Measurements from ENCODE around the gene MGLL. TPM values are rescaled to one million over a fixed set of nuclear protein-coding genes. Genes with fewer than 3 reads are reported as not detected.
"Not testable (repeated sequence)": the region's sequence is repeated elsewhere in the genome, so short reads cannot be mapped to it uniquely, and the experiment has no call there.

Gene MGLL
- total RNA-seq, 1 experiment from 2014 or later = 42.4 TPM

DNA sequence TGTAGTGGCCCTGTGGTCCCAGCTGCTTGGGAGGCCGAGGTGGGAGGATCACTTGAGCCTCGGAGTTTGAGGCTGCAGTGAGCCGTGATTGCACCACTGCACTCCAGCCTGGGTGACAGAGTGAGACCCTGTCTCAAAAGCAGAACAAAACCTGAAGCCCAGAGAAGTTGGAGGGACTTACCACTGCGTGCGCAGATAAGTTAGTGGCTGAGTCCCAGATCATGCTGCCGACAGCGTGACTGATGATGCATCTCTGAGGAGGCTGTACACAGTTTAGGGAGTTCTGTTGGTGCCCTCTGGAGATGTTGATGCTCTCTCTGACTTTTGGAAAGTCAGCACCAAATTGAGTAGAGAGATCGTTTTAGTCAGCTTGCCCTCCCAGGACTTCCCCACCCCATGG lies 165.4 kb downstream of the MGLL start:
- Mint-ChIP-seq H3K27ac (ENCODE audit: unreplicated experiment) (no peak overlapping the region), H3K4me1 (ENCODE audit: low read depth, unreplicated experiment) (no peaks in the 10 kb centered on the region), H3K36me3 (ENCODE audit: insufficient read depth, unreplicated experiment) (no peaks in the 10 kb centered on the region), H3K27me3 (ENCODE audit: unreplicated experiment) (no peaks in the 10 kb centered on the region), H3K9me3 (ENCODE audit: low read depth, unreplicated experiment) (no peaks in the 10 kb centered on the region), H3K4me3 (ENCODE audit: low read depth, unreplicated experiment) (no peak overlapping the region)
- intact Hi-C loops (cut with micrococcal nuclease; ENCODE audit: unreplicated experiment) = no loop called here
- BruUV-seq (replicated peaks) = no TSS peak
- TF ChIP-seq, protein P1, sequence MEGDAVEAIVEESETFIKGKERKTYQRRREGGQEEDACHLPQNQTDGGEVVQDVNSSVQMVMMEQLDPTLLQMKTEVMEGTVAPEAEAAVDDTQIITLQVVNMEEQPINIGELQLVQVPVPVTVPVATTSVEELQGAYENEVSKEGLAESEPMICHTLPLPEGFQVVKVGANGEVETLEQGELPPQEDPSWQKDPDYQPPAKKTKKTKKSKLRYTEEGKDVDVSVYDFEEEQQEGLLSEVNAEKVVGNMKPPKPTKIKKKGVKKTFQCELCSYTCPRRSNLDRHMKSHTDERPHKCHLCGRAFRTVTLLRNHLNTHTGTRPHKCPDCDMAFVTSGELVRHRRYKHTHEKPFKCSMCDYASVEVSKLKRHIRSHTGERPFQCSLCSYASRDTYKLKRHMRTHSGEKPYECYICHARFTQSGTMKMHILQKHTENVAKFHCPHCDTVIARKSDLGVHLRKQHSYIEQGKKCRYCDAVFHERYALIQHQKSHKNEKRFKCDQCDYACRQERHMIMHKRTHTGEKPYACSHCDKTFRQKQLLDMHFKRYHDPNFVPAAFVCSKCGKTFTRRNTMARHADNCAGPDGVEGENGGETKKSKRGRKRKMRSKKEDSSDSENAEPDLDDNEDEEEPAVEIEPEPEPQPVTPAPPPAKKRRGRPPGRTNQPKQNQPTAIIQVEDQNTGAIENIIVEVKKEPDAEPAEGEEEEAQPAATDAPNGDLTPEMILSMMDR (IDR thresholded peaks at IDR 0.05; ENCODE audit: unreplicated experiment) = no peak
- CTCF ChIA-PET = interaction anchor here (0.6 to 1.2 kb wide), 4 partner anchors 36 to 423 kb away, joined by 3 to 4 read pairs (median 3); no protein-coding TSS in a partner anchor
- DNase-seq = no peak

DNA sequence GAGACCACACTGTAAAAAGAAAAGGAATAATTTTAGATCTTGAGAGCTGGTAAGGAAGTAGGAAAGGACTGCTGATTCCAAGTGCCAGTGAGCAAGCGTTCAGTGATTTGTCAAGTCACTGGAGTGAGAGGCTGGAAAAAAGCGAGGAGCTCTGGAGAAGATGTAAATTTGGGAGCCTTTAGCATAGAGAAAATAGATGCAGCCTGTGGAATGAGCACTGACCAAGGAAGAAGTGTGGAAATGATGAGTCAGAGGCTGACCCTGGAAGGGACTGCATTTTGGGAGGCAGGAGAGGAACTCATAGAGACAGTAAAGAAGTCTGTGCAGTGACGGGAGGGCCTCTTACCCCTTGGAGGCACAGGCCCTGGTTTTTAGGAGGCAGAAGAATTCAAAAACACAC lies 166.7 kb downstream of the MGLL start:
- Mint-ChIP-seq H3K36me3 (ENCODE audit: insufficient read depth, unreplicated experiment) (no peaks in the 10 kb centered on the region), H3K4me3 (ENCODE audit: low read depth, unreplicated experiment) (no peak overlapping the region), H3K27ac (ENCODE audit: unreplicated experiment) (no peak overlapping the region), H3K9me3 (ENCODE audit: low read depth, unreplicated experiment) (no peaks in the 10 kb centered on the region), H3K4me1 (ENCODE audit: low read depth, unreplicated experiment) (no peaks in the 10 kb centered on the region), H3K27me3 (ENCODE audit: unreplicated experiment) (no peaks in the 10 kb centered on the region)
- CTCF ChIA-PET = interaction anchor here (1.2 to 1.4 kb wide), 2 partner anchors 28 to 292 kb away, joined by 3 read pairs; no protein-coding TSS in a partner anchor
- intact Hi-C loops (cut with micrococcal nuclease; ENCODE audit: unreplicated experiment) = no loop called here
- BruUV-seq (replicated peaks) = no TSS peak
- no peak for DNase-seq
- TF ChIP-seq, protein P1 (IDR thresholded peaks at IDR 0.05; ENCODE audit: unreplicated experiment) = no peak

DNA sequence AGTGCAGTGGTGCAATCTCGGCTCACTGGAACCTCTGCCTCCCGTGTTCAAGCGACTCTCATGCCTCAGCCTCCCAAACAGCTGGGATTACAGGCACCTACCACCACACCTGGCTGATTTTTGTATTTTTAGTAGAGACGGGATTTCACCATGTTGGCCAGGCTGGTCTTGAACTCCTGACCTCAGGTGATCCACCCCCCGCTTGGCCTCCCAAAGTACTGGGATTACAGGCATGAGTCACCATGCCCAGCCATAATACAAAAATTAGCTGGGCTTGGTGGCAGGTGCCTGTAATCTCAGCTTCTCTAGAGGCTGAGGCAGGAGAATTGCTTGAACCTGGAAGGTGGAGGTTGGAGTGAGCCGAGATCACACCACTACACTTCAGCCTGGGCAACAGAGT lies 167.3 kb downstream of the MGLL start:
- H3K27ac Mint-ChIP-seq (ENCODE audit: unreplicated experiment); DNase-seq; BruUV-seq (replicated peaks); H3K4me3 Mint-ChIP-seq (ENCODE audit: low read depth, unreplicated experiment); H3K9me3 Mint-ChIP-seq (ENCODE audit: low read depth, unreplicated experiment); H3K27me3 Mint-ChIP-seq (ENCODE audit: unreplicated experiment); H3K4me1 Mint-ChIP-seq (ENCODE audit: low read depth, unreplicated experiment); intact Hi-C loops (cut with micrococcal nuclease; ENCODE audit: unreplicated experiment); H3K36me3 Mint-ChIP-seq (ENCODE audit: insufficient read depth, unreplicated experiment): not testable (repeated sequence)
- CTCF ChIA-PET = interaction anchor here (1.4 kb wide), 1 partner anchor 28 kb away, joined by 3 read pairs; no protein-coding TSS in a partner anchor

DNA sequence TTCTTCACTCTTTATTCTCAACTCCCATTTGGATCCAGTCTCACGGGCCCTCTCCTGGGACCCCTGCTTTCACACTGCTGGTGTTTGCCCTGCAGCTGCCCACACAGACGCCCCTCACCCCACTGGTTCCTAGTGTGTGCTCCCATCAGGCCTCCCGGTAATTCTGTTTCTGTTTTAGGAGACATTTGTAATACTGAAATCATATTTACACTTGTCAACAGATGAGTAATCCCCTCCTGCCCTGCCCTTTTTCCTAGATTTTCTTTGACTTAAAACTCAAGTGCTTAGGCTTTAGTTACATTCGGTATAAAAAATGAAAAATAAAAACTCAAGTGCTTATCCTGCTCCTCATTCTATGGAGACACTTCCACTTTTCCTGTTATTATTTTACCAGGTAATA lies 167.9 kb downstream of the MGLL start:
- Mint-ChIP-seq H3K36me3 (ENCODE audit: insufficient read depth, unreplicated experiment) (no peaks in the 10 kb centered on the region), H3K4me3 (ENCODE audit: low read depth, unreplicated experiment) (no peak overlapping the region), H3K9me3 (ENCODE audit: low read depth, unreplicated experiment) (no peaks in the 10 kb centered on the region), H3K4me1 (ENCODE audit: low read depth, unreplicated experiment) (no peaks in the 10 kb centered on the region), H3K27me3 (ENCODE audit: unreplicated experiment) (no peaks in the 10 kb centered on the region), H3K27ac (ENCODE audit: unreplicated experiment) (no peak overlapping the region)
- DNase-seq = no peak
- CTCF ChIA-PET = no interaction called here
- TF ChIP-seq, protein P1 (IDR thresholded peaks at IDR 0.05; ENCODE audit: unreplicated experiment) = no peak
- no TSS peak for BruUV-seq (replicated peaks)
- intact Hi-C loops (cut with micrococcal nuclease; ENCODE audit: unreplicated experiment) = no loop called here

DNA sequence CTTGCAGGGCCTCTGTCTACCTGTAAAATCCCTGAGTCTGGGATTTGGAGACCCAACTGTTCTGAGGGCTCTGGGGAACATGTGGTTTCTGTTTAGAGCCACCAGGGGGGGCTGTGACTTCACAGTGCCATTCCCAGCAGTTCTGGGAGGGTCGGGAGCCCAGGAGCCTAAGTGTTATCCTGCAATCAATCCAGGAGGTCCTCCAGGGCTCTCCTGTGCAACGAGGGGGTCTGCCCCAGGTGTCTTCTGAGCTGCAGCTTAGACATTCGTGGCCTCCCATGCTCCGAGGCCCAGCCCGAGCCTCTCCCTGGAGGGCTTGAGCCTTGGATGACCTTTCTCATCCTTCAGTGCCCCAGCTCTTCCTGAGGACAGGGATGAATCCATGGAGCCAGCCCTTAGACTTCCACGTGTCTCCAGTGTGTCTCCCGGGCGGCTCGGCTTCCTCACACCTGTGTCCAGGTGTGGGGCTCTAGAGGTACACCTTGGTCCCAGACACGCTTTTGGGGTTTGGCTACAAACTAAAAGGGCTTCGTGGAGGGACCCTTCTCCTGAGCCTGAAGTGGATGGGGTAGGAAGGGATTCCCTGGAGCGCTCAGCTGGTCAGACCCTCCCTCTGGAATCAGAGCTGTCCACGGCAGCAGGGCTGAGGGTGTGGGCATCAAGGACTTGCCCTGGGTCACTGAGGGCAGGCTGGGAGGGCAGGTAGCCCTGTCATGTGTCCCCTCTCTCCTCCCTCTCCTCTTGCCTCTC lies 169.9 kb downstream of the MGLL start:
- DNase-seq = peak; percentile 78
- no TSS peak for BruUV-seq (replicated peaks)
- no peak overlapping the region for H3K27ac Mint-ChIP-seq (ENCODE audit: unreplicated experiment)
- no peaks in the 10 kb centered on the region for H3K36me3 Mint-ChIP-seq (ENCODE audit: insufficient read depth, unreplicated experiment)
- CTCF ChIA-PET = interaction anchor here (1.0 to 1.5 kb wide), 4 partner anchors 42 to 481 kb away, joined by 3 to 9 read pairs (median 4); no protein-coding TSS in a partner anchor
- no peaks in the 10 kb centered on the region for H3K4me1 Mint-ChIP-seq (ENCODE audit: low read depth, unreplicated experiment)
- no peaks in the 10 kb centered on the region for H3K27me3 Mint-ChIP-seq (ENCODE audit: unreplicated experiment)
- intact Hi-C loops (cut with micrococcal nuclease; ENCODE audit: unreplicated experiment) = loop anchor here (1.0 to 2.0 kb wide), 5 partner anchors 42 to 481 kb away; no protein-coding TSS in a partner anchor
- no peak overlapping the region for H3K4me3 Mint-ChIP-seq (ENCODE audit: low read depth, unreplicated experiment)
- TF ChIP-seq, protein P1 (IDR thresholded peaks at IDR 0.05; ENCODE audit: unreplicated experiment) = peak; percentile 97
- no peaks in the 10 kb centered on the region for H3K9me3 Mint-ChIP-seq (ENCODE audit: low read depth, unreplicated experiment)
